Neural progenitor cell (in vitro differentiated cells): Measurements from ENCODE around the gene PARD3B.

ENCODE experiments used
- EZH2 ChIP-seq: fragments of 200-600 bp; sonication (generic); IDR thresholded peaks from 2 replicates; pipeline ENCODE4 v1.6.1; 2017; ENCODE audit warnings: antibody characterized with exemption, mild to moderate bottlenecking, moderate library complexity
- TF ChIP-seq, protein P1 (sequence below): fragments of 200-600 bp; sonication (generic); IDR thresholded peaks from 2 replicates; pipeline ENCODE4 v1.5.1; 2017; ENCODE audit warnings: antibody characterized with exemption, mild to moderate bottlenecking

DNA sequence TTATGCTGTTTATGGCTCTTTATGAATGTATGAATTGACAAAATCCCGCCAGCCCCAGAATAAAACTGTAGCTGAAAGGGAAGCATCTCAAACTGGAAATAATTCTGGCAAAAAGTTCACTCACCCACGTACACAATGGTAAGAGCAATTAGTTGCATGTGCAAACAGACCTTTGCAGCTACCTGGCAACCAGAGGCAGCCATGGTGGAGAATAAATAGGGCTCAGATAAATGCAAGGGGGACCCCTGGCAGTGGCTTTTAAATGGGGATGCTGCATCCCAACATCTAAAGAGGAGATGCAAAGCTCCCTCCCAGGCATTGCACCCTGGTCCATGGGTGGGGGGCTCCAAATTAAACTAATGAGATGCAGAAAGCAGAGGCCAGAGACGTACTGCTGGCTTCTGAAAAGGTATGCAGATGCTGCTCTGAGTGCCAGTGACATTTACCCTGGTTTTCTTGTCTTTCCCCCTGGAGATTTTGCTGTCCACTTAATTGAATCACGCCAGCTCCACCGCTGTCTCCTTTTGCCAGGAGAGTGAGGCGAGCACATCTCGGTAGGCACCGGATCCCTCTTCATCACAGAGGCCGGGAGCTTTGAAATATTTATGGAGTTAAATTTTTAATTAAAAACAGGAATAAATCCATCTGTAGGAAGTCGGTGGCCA, 1010.4 kb downstream of the PARD3B start:
- TF ChIP-seq EZH2: no peak
- TF ChIP-seq, protein P1, sequence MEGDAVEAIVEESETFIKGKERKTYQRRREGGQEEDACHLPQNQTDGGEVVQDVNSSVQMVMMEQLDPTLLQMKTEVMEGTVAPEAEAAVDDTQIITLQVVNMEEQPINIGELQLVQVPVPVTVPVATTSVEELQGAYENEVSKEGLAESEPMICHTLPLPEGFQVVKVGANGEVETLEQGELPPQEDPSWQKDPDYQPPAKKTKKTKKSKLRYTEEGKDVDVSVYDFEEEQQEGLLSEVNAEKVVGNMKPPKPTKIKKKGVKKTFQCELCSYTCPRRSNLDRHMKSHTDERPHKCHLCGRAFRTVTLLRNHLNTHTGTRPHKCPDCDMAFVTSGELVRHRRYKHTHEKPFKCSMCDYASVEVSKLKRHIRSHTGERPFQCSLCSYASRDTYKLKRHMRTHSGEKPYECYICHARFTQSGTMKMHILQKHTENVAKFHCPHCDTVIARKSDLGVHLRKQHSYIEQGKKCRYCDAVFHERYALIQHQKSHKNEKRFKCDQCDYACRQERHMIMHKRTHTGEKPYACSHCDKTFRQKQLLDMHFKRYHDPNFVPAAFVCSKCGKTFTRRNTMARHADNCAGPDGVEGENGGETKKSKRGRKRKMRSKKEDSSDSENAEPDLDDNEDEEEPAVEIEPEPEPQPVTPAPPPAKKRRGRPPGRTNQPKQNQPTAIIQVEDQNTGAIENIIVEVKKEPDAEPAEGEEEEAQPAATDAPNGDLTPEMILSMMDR: no peak
